Measurements from ENCODE around the gene C19orf85. TPM values are rescaled to one million over a fixed set of nuclear protein-coding genes. Genes with fewer than 3 reads are reported as not detected.

The C19orf85 gene
- total RNA-seq, 1 experiment from 2014 or later, result 0.74 TPM

DNA sequence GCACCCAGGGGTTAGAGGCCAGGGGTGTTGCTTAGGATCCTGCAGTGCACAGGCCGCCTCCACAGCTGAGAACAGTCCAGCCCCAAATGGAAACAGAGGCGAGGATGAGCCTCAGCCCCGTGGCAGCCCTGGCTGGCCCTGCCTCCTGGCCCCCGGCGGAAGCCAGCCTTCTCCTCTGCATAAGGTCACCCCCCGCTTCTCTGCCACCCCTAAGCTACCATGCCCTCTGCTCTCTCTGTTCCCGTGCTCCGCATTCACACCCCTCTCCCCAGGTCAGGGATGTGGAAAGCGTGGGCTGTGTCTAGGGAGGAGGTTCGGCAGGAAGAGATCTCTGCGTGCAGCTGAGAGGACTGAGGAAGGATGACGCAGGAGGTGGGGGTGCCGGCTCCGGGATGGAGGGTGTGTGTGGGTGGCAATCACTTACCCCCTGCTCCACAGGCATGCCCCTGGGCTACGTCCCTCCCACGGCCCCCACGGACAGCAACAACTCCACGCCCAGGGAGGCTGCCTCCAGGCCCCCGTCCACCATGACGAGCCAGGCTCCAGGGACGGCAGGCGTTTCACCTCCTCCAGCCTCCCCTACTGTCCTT lies 29.7 kb upstream of the C19orf85 start:
- no peaks in the 10 kb centered on the region for H4K20me1 ChIP-seq (ENCODE audit: insufficient read depth)
- ChIA-PET CTCF (interaction anchor here (0.7 kb wide), 1 partner anchor 1763 kb away, joined by 12 read pairs; no protein-coding TSS in a partner anchor), POLR2A (ENCODE audit: unreplicated experiment) (no interaction called here)
- no peak overlapping the region for H2AFZ ChIP-seq
- TF ChIP-seq CTCF (conservative IDR thresholded peaks at IDR 0.05), result no peak
- no peak for TF ChIP-seq EZH2 (IDR thresholded peaks at IDR 0.05; ENCODE audit: low read depth)
- H3K4me1 ChIP-seq (replicated peaks; ENCODE audit: insufficient read depth), result peaks cover 13% of the 10 kb centered on the region
- no peak overlapping the region for H3K4me2 ChIP-seq
- no peaks in the 10 kb centered on the region for H3K79me2 ChIP-seq (ENCODE audit: low read depth)
- H3K4me3 ChIP-seq, result no peak overlapping the region
- no peak overlapping the region for H3K27ac ChIP-seq
- no peak for DNase-seq
- no peaks in the 10 kb centered on the region for H3K36me3 ChIP-seq (ENCODE audit: low read depth)
- peaks cover 14% of the 10 kb centered on the region for H3F3A ChIP-seq (ENCODE audit: insufficient read depth, low read depth)
- BruUV-seq (replicated peaks), result no TSS peak
- no peaks in the 10 kb centered on the region for H3K9me3 ChIP-seq (ENCODE audit: insufficient read depth, low read depth)
- no peaks in the 10 kb centered on the region for H3K9me2 ChIP-seq (ENCODE audit: insufficient read depth)
- peaks cover 15% of the 10 kb centered on the region for H3K27me3 ChIP-seq (ENCODE audit: insufficient read depth, low read depth)
- intact Hi-C loops (cut with micrococcal nuclease; ENCODE audit: unreplicated experiment), result no loop called here

DNA sequence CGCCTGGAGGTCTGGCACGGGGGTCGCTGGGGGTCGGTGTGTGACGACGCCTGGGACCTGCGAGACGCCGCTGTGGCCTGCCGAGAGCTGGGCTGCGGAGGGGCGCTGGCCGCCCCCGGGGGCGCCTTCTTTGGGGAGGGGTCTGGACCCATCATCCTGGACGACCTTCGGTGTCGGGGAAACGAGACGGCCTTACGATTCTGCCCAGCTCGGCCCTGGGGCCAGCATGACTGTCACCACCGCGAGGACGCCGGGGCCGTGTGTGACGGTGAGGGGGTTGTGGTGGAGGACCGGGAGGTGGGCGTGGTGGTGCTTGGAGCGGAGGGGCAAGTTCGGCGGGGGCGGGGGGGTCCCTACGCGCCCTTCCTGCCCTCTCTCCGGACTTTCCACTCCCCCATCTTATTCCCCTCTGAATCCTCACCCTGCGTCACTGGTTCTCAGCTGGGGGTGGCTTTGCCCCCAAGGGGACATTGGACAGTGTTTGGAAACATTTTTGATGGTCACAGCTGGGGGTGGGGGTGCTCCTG lies 29.2 kb upstream of the C19orf85 start:
- BruUV-seq (replicated peaks), result no TSS peak
- H4K20me1 ChIP-seq (ENCODE audit: insufficient read depth), result no peaks in the 10 kb centered on the region
- no peak overlapping the region for H3K27ac ChIP-seq
- ChIA-PET CTCF (no interaction called here), POLR2A (ENCODE audit: unreplicated experiment) (no interaction called here)
- H3K9me2 ChIP-seq (ENCODE audit: insufficient read depth), result no peaks in the 10 kb centered on the region
- H3K4me2 ChIP-seq, result no peak overlapping the region
- no peak for DNase-seq
- no peak overlapping the region for H3K4me3 ChIP-seq
- peaks cover 14% of the 10 kb centered on the region for H3F3A ChIP-seq (ENCODE audit: insufficient read depth, low read depth)
- TF ChIP-seq CTCF (conservative IDR thresholded peaks at IDR 0.05) (no peak), EZH2 (IDR thresholded peaks at IDR 0.05; ENCODE audit: low read depth) (no peak)
- no peaks in the 10 kb centered on the region for H3K36me3 ChIP-seq (ENCODE audit: low read depth)
- H3K79me2 ChIP-seq (ENCODE audit: low read depth), result no peaks in the 10 kb centered on the region
- no peak overlapping the region for H2AFZ ChIP-seq
- intact Hi-C loops (cut with micrococcal nuclease; ENCODE audit: unreplicated experiment), result no loop called here
- peaks cover 9% of the 10 kb centered on the region; the same call in 1 of the 2 replicates for H3K27me3 ChIP-seq (ENCODE audit: insufficient read depth, low read depth)
- no peaks in the 10 kb centered on the region for H3K9me3 ChIP-seq (ENCODE audit: insufficient read depth, low read depth)
- peaks cover 13% of the 10 kb centered on the region for H3K4me1 ChIP-seq (replicated peaks; ENCODE audit: insufficient read depth)

DNA sequence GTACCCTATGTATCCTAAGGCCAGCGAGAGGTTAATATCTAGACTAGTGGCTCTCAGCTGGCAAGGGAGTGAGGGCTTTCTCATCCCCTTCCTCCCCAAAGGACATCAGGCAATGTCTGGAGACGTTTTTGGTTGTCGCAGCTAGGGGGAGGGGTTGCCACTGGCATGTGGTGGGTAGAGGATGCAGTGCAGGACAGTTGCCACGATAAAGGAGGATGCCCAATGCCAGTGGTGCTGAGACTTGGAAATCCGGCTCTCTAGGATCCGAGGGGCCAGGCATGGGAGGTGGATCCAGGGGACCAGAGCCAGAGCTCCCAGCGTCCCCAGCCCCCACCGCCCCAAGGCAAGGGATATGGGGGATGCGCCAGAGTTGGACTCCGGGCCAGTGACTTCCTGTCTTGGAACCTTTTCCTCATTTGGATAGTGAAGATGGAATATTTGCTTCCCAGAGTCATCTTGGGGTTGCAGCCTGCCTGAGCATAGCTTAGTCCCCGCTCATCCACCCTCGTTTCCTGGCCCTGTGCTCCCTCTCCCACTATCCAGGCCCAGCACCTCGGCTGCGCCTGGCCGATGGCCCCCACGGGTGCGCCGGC lies 28.6 kb upstream of the C19orf85 start:
- BruUV-seq (replicated peaks), result no TSS peak
- H3K9me2 ChIP-seq (ENCODE audit: insufficient read depth), result no peaks in the 10 kb centered on the region
- no peak overlapping the region for H3K4me2 ChIP-seq
- intact Hi-C loops (cut with micrococcal nuclease; ENCODE audit: unreplicated experiment), result no loop called here
- no peaks in the 10 kb centered on the region for H4K20me1 ChIP-seq (ENCODE audit: insufficient read depth)
- H3K79me2 ChIP-seq (ENCODE audit: low read depth), result no peaks in the 10 kb centered on the region
- TF ChIP-seq CTCF (conservative IDR thresholded peaks at IDR 0.05), result no peak
- TF ChIP-seq EZH2 (IDR thresholded peaks at IDR 0.05; ENCODE audit: low read depth), result no peak
- peaks cover 14% of the 10 kb centered on the region for H3F3A ChIP-seq (ENCODE audit: insufficient read depth, low read depth)
- no peak overlapping the region for H3K4me3 ChIP-seq
- no peak for DNase-seq
- ChIA-PET CTCF (no interaction called here), POLR2A (ENCODE audit: unreplicated experiment) (no interaction called here)
- H3K27ac ChIP-seq, result no peak overlapping the region
- H3K4me1 ChIP-seq (replicated peaks; ENCODE audit: insufficient read depth), result peaks cover 13% of the 10 kb centered on the region
- peaks cover 3% of the 10 kb centered on the region; the same call in 1 of the 2 replicates for H3K27me3 ChIP-seq (ENCODE audit: insufficient read depth, low read depth)
- H2AFZ ChIP-seq, result no peak overlapping the region
- no peaks in the 10 kb centered on the region for H3K9me3 ChIP-seq (ENCODE audit: insufficient read depth, low read depth)
- no peaks in the 10 kb centered on the region for H3K36me3 ChIP-seq (ENCODE audit: low read depth)

All from PC-9 (cell line).